ENCODE results near the gene SAP25. TPM values are rescaled to one million over a fixed set of nuclear protein-coding genes. Genes with fewer than 3 reads are reported as not detected.
"Not testable (repeated sequence)": the region's sequence is repeated elsewhere in the genome, so short reads cannot be mapped to it uniquely, and the experiment has no call there.

Gene SAP25
- total RNA-seq, 2 experiments from 2014 or later: 52.0 to 53.4 TPM

DNA sequence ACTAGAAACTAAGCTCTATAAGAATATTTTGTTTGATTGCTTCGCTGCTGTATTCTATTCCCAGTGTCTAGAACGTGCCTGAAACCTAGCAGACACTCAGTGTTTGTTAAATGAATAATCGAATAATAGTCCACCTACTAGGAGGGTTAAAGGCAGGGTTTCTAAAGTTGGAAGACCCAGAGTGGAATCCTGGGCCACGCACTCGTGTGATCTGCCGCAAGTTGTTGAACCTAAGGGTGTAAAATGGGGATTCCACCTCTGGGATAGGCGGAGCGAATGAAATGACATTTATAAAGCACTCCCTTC, 35.4 kb downstream of the SAP25 start:
- Histone ChIP-seq H3K27me3 (ENCODE audit: control insufficient read depth in 1 of 2, insufficient read depth in 2 of 2, low read length in 2 of 2) (no peaks in the 10 kb centered on the region), H3K9me3 (ENCODE audit: control insufficient read depth in 1 of 2, insufficient read depth in 1 of 2, low read length in 2 of 2) (no peaks in the 10 kb centered on the region), H3K27ac (ENCODE audit: low read depth in 1 of 2, low read length in 2 of 2) (peak overlapping the region in 1 of 2 donors; percentile 41), H3K4me1 (ENCODE audit: insufficient read depth, low read length) (peaks cover 40% of the 10 kb centered on the region), H3K4me3 (ENCODE audit: low read length) (peak overlapping the region; percentile 38), H3K36me3 (ENCODE audit: insufficient read depth, low read length) (no peaks in the 10 kb centered on the region)
- TF ChIP-seq, protein P1, sequence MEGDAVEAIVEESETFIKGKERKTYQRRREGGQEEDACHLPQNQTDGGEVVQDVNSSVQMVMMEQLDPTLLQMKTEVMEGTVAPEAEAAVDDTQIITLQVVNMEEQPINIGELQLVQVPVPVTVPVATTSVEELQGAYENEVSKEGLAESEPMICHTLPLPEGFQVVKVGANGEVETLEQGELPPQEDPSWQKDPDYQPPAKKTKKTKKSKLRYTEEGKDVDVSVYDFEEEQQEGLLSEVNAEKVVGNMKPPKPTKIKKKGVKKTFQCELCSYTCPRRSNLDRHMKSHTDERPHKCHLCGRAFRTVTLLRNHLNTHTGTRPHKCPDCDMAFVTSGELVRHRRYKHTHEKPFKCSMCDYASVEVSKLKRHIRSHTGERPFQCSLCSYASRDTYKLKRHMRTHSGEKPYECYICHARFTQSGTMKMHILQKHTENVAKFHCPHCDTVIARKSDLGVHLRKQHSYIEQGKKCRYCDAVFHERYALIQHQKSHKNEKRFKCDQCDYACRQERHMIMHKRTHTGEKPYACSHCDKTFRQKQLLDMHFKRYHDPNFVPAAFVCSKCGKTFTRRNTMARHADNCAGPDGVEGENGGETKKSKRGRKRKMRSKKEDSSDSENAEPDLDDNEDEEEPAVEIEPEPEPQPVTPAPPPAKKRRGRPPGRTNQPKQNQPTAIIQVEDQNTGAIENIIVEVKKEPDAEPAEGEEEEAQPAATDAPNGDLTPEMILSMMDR (IDR thresholded peaks at IDR 0.05): no peak
- peak overlapping the region; percentile 99 for H3K4me3 Mint-ChIP-seq
- peaks cover 43% of the 10 kb centered on the region for H3K4me1 Mint-ChIP-seq (ENCODE audit: low read depth)
- H3K36me3 Mint-ChIP-seq (ENCODE audit: low read depth): peaks cover 5% of the 10 kb centered on the region
- no peak for ATAC-seq (ENCODE audit: poor library complexity)
- H3K27ac Mint-ChIP-seq: peak overlapping the region; percentile 77
- POLR2A ChIA-PET: interaction anchor here (0.6 to 2.7 kb wide), 15 partner anchors 11 to 167 kb away, joined by 3 to 32 read pairs (median 6); partner anchors contain the start of genes FBXO24, LRCH4, MOSPD3 and NYAP1
- no peaks in the 10 kb centered on the region for H3K27me3 Mint-ChIP-seq
- no peaks in the 10 kb centered on the region for H3K9me3 Mint-ChIP-seq
- intact Hi-C loops (cut with DNase I, micrococcal nuclease): loop anchor here (2.0 to 5.0 kb wide), 3 partner anchors 20 to 56 kb away; partner anchors contain the start of genes FBXO24 (in 1 of the 2), LRCH4 (in 1 of the 2) and NYAP1 (in 1 of the 2)
- DNase-seq: no peak
- CTCF ChIA-PET: interaction anchor here (1.4 to 6.4 kb wide), 2 partner anchors 22 to 56 kb away, joined by 3 to 48 read pairs; no protein-coding TSS in a partner anchor

DNA sequence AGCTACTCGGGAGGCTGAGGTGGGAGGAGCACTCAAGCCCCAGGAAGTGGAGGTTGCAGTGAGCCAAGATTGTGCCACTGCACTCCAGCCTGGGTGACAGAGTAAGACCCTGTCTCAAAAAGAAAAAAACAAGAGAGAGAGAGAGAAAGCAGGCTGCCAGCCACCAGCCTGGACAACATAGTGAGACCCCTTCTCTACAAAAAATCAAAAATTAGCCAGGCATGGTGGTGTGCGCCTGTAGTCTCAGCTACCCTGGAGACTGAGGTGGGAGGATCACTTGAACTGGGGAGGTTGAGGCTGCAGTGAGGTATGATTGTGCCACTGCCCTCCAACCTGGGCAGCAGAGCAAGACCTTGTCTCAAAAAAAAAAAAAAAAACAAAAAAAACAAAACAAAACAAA, 37.0 kb downstream of the SAP25 start:
- H3K4me1 ChIP-seq (ENCODE audit: insufficient read depth, low read length): peaks cover 25% of the 10 kb centered on the region
- ATAC-seq (ENCODE audit: poor library complexity); H3K4me3 Mint-ChIP-seq; H3K27me3 Mint-ChIP-seq; CTCF ChIA-PET; H3K9me3 ChIP-seq (ENCODE audit: control insufficient read depth in 1 of 2, insufficient read depth in 1 of 2, low read length in 2 of 2); H3K27ac ChIP-seq (ENCODE audit: low read depth in 1 of 2, low read length in 2 of 2); DNase-seq; H3K9me3 Mint-ChIP-seq; H3K4me3 ChIP-seq (ENCODE audit: low read length); H3K27ac Mint-ChIP-seq; H3K36me3 ChIP-seq (ENCODE audit: insufficient read depth, low read length); H3K27me3 ChIP-seq (ENCODE audit: control insufficient read depth in 1 of 2, insufficient read depth in 2 of 2, low read length in 2 of 2); H3K36me3 Mint-ChIP-seq (ENCODE audit: low read depth); POLR2A ChIA-PET: not testable (repeated sequence)
- intact Hi-C loops (cut with DNase I, micrococcal nuclease): loop anchor here in 1 of 2 experiments (5.0 kb wide), 1 partner anchor 54 kb away; the partner anchor contains the start of gene NYAP1
- peaks cover 27% of the 10 kb centered on the region for H3K4me1 Mint-ChIP-seq (ENCODE audit: low read depth)

DNA sequence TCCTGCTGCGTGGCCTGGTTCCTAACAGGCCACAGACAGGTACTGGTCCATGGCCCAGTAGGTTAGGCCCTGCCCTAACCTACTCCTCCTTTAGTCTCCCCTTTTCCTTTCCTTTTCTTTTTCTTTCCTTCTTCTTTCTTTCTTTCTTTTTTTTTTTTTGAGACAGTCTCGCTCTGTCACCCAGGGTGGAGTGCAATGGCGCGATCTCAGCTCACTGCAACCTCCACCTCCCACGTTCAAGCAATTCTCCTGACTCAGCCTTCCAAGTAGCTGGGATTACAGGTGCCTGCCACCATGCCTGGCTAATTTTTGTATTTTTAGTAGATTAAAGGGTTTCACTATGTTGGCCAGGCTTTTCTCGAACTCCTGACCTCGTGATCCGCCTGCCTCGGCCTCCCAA, 37.7 kb downstream of the SAP25 start:
- H3K27me3 ChIP-seq (ENCODE audit: control insufficient read depth in 1 of 2, insufficient read depth in 2 of 2, low read length in 2 of 2); POLR2A ChIA-PET; CTCF ChIA-PET; H3K4me3 Mint-ChIP-seq; H3K36me3 Mint-ChIP-seq (ENCODE audit: low read depth); H3K27ac ChIP-seq (ENCODE audit: low read depth in 1 of 2, low read length in 2 of 2); H3K9me3 ChIP-seq (ENCODE audit: control insufficient read depth in 1 of 2, insufficient read depth in 1 of 2, low read length in 2 of 2); H3K27ac Mint-ChIP-seq; H3K36me3 ChIP-seq (ENCODE audit: insufficient read depth, low read length); H3K27me3 Mint-ChIP-seq; ATAC-seq (ENCODE audit: poor library complexity); H3K4me3 ChIP-seq (ENCODE audit: low read length); DNase-seq; H3K9me3 Mint-ChIP-seq: not testable (repeated sequence)
- intact Hi-C loops (cut with DNase I, micrococcal nuclease): loop anchor here in 1 of 2 experiments (5.0 kb wide), 1 partner anchor 54 kb away; the partner anchor contains the start of gene NYAP1
- H3K4me1 Mint-ChIP-seq (ENCODE audit: low read depth): peaks cover 19% of the 10 kb centered on the region
- peaks cover 19% of the 10 kb centered on the region for H3K4me1 ChIP-seq (ENCODE audit: insufficient read depth, low read length)

DNA sequence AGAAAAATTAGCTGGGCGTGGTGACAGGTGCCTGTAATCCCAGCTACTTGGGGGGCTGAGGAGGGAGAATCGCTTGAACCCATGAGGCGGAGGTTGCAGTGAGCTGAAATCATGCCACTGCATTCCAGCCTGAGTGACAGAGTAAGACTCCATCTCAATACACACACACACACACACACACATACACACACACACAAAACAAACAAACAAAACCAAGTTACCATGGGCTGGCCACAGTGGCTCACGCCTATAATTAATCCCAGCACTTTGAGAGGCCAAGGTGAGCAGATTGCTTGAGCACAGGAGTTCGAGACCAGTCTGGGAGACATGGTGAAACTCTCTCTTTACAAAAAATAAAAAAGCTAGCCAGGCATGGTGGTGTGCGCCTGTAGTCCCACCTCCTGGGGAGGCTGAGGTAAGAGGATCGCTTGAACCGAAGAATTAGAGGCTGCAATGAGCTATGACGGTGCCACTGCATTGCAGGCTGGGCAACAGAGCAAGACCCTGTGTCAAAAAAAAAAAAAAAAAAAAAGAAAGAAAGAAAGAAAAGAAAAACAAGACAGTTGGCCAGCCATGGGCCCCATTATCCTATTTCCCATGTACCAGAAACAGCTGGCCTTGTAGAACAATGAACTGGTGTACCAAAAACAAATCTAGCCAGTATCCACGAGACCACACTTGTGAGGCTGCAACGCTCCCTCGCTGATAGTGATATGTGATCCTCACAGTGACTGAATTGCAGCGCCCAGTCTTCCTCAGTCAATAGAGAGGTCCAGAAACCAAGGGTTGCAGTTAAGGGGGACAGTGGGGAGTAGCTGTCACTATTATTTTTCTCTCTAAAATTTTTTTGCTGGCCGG, 41.3 kb downstream of the SAP25 start:
- no peaks in the 10 kb centered on the region for H3K9me3 Mint-ChIP-seq
- no peaks in the 10 kb centered on the region for H3K27me3 ChIP-seq (ENCODE audit: control insufficient read depth in 1 of 2, insufficient read depth in 2 of 2, low read length in 2 of 2)
- DNase-seq: no peak
- H3K27ac Mint-ChIP-seq: no peak overlapping the region
- H3K36me3 ChIP-seq (ENCODE audit: insufficient read depth, low read length): no peaks in the 10 kb centered on the region
- no peaks in the 10 kb centered on the region for H3K9me3 ChIP-seq (ENCODE audit: control insufficient read depth in 1 of 2, insufficient read depth in 1 of 2, low read length in 2 of 2)
- ChIA-PET POLR2A (no interaction called here), CTCF (interaction anchor here (0.6 kb wide), 1 partner anchor 418 kb away, joined by 3 read pairs; no protein-coding TSS in a partner anchor)
- intact Hi-C loops (cut with DNase I, micrococcal nuclease): no loop called here
- no peaks in the 10 kb centered on the region for H3K27me3 Mint-ChIP-seq
- H3K4me3 Mint-ChIP-seq: no peak overlapping the region
- no peaks in the 10 kb centered on the region for H3K4me1 Mint-ChIP-seq (ENCODE audit: low read depth)
- TF ChIP-seq, protein P1 (IDR thresholded peaks at IDR 0.05): no peak
- H3K27ac ChIP-seq (ENCODE audit: low read depth in 1 of 2, low read length in 2 of 2): no peak overlapping the region
- H3K36me3 Mint-ChIP-seq (ENCODE audit: low read depth): no peaks in the 10 kb centered on the region
- no peak for ATAC-seq (ENCODE audit: poor library complexity)
- H3K4me1 ChIP-seq (ENCODE audit: insufficient read depth, low read length): no peaks in the 10 kb centered on the region
- H3K4me3 ChIP-seq (ENCODE audit: low read length): no peak overlapping the region

DNA sequence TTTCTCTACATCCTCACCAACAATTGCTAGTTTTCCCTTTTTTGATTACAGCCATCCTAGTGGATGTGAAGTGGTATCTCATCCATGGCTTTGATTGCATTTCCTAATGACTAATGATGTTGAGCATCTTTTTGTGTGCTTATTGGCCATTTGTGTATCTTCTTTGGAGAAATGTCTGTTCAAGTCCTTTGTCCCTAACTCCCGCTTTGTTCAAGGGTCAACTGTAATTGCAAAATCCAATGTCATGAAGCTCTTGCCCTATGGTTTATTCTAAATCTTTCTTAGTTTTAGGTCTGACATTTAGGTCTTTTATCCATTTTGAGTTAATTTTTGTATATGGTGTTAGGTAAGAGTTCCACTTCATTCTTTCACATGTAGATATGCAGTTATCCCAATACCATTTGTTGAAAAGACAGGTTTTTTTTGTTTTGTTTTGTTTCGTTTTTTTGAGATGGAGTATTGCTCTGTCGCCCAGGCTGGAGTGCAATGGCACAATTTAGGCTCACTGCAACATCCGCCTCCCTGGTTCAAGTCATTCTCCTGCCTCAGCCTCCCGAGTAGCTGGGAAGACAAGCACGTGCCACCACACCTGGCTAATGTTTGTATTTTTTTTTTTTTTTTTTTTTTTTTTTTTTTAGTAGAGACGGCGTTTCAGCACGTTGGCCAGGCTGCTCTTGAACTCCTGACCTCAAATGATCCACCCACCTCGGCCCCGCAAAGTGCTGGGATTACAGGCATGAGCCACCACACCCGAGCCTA, 45.4 kb downstream of the SAP25 start:
- H3K9me3 ChIP-seq (ENCODE audit: control insufficient read depth in 1 of 2, insufficient read depth in 1 of 2, low read length in 2 of 2); H3K4me1 ChIP-seq (ENCODE audit: insufficient read depth, low read length); CTCF ChIA-PET; H3K4me1 Mint-ChIP-seq (ENCODE audit: low read depth); H3K27me3 ChIP-seq (ENCODE audit: control insufficient read depth in 1 of 2, insufficient read depth in 2 of 2, low read length in 2 of 2); intact Hi-C loops (cut with DNase I, micrococcal nuclease); DNase-seq; H3K9me3 Mint-ChIP-seq; H3K4me3 Mint-ChIP-seq; H3K36me3 ChIP-seq (ENCODE audit: insufficient read depth, low read length); H3K27ac ChIP-seq (ENCODE audit: low read depth in 1 of 2, low read length in 2 of 2); H3K4me3 ChIP-seq (ENCODE audit: low read length); H3K27me3 Mint-ChIP-seq; POLR2A ChIA-PET; H3K36me3 Mint-ChIP-seq (ENCODE audit: low read depth); ATAC-seq (ENCODE audit: poor library complexity); H3K27ac Mint-ChIP-seq: not testable (repeated sequence)

Data from CD4-positive, alpha-beta T cell (primary cell).